Renal pelvis (tissue), 4 donors: ENCODE results near the gene RGMA. TPM values are rescaled to one million over a fixed set of nuclear protein-coding genes. Genes with fewer than 3 reads are reported as not detected.
"Not testable (repeated sequence)": the region's sequence is repeated elsewhere in the genome, so short reads cannot be mapped to it uniquely, and the experiment has no call there.

Experiments
- DNase-seq: peaks from one replicate; pipeline ENCODE4 v3.0.0-alpha.2; 2013
- polyA plus RNA-seq, 3 donors: library from polyadenylated mRNA; unstranded; fragments of 120-200 nt; gene quantifications; one replicate each; pipeline ENCODE4 v1.2.1, GENCODE V29; 2013; ENCODE audit not compliant: insufficient read length in 3 of 3

RGMA gene
- polyA plus RNA-seq, 3 donors, result 7.3 to 12.2 (median 11.5) TPM

- DNase-seq, result no peak
Observed at GRCh38 chr15:93070551-93071296, 18.3 kb downstream of the RGMA start.

- no peak for DNase-seq
Observed at GRCh38 chr15:93070132-93070531, 18.9 kb downstream of the RGMA start.

GRCh38 chr15:93068581-93069199 lies 20.3 kb downstream of the RGMA start:
- no peak for DNase-seq

- DNase-seq, result no peak
Observed at GRCh38 chr15:93067649-93068085, 21.3 kb downstream of the RGMA start.

GRCh38 chr15:93066834-93067648 lies 22.0 kb downstream of the RGMA start:
- DNase-seq, result no peak

GRCh38 chr15:93066224-93066681 lies 22.8 kb downstream of the RGMA start:
- DNase-seq, result no peak

- no peak for DNase-seq
Observed at GRCh38 chr15:93065641-93066045, 23.4 kb downstream of the RGMA start.

GRCh38 chr15:93063796-93064690 lies 25.0 kb downstream of the RGMA start:
- no peak for DNase-seq

GRCh38 chr15:93063262-93063671 lies 25.7 kb downstream of the RGMA start:
- no peak for DNase-seq

- DNase-seq, result not testable (repeated sequence)
Observed at GRCh38 chr15:93062628-93063261, 26.3 kb downstream of the RGMA start.

GRCh38 chr15:93060336-93061248 lies 28.4 kb downstream of the RGMA start:
- DNase-seq, result no peak

- DNase-seq, result no peak
Observed at GRCh38 chr15:93059442-93059841, 29.6 kb downstream of the RGMA start.

GRCh38 chr15:93058904-93059427 lies 30.0 kb downstream of the RGMA start:
- DNase-seq, result no peak

- DNase-seq, result no peak
Observed at GRCh38 chr15:93058128-93058527, 30.9 kb downstream of the RGMA start.

- DNase-seq, result no peak
Observed at GRCh38 chr15:93057618-93058017, 31.4 kb downstream of the RGMA start.

GRCh38 chr15:93056836-93057235 lies 32.2 kb downstream of the RGMA start:
- no peak for DNase-seq

- no peak for DNase-seq
Observed at GRCh38 chr15:93055211-93055610, 33.8 kb downstream of the RGMA start.

GRCh38 chr15:93052090-93052879 lies 36.7 kb downstream of the RGMA start:
- no peak for DNase-seq
